SU-DHL-6 (cell line): ENCODE results near the gene BRD1.
"Not testable (repeated sequence)": the region's sequence is repeated elsewhere in the genome, so short reads cannot be mapped to it uniquely, and the experiment has no call there.

Experiments
- H2AFZ ChIP-seq: fragments of 200-600 bp; sonication (generic); 2 replicates; pipeline ENCODE4 v1.6.1; 2014; ENCODE audit warnings: low read depth, mild to moderate bottlenecking, moderate library complexity, mixed read lengths, antibody characterized with exemption, low read length; ENCODE audit not compliant: severe bottlenecking
- H3F3A ChIP-seq: fragments of 200-600 bp; shearing (Covaris generic); 2 replicates; pipeline ENCODE4 v1.6.0; 2016; ENCODE audit warnings: antibody characterized with exemption, mild to moderate bottlenecking; ENCODE audit not compliant: insufficient read depth
- H3K27ac ChIP-seq: fragments of 200-600 bp; sonication (generic); 2 replicates; pipeline ENCODE4 v1.5.1; 2016; ENCODE audit warnings: low read depth, mild to moderate bottlenecking, low read length, moderate library complexity, mixed read lengths
- H3K27me3 ChIP-seq: fragments of 200-600 bp; sonication (generic), shearing (Covaris generic); 2 replicates; pipeline ENCODE4 v1.6.0; 2014; ENCODE audit warnings: mild to moderate bottlenecking, low read length
- H3K36me3 ChIP-seq: fragments of 200-600 bp; sonication (generic); 2 replicates; pipeline ENCODE4 v1.6.1; 2014; ENCODE audit warnings: mild to moderate bottlenecking, low read length, mixed read lengths
- H3K4me2 ChIP-seq: fragments of 300-600, 200-600 bp; shearing (Covaris generic), sonication (generic); 2 replicates; pipeline ENCODE4 v1.6.0; 2014; ENCODE audit warnings: low read length, low read depth, mild to moderate bottlenecking; ENCODE audit not compliant: poor library complexity, severe bottlenecking
- H3K4me3 ChIP-seq: fragments of 200-600 bp; sonication (generic); 2 replicates; pipeline ENCODE4 v1.5.1; 2014; ENCODE audit warnings: antibody characterized with exemption, low read length, mild to moderate bottlenecking, mixed read lengths; ENCODE audit not compliant: insufficient read depth, poor library complexity, severe bottlenecking
- H3K79me2 ChIP-seq: fragments of 200-600 bp; sonication (generic); 2 replicates; pipeline ENCODE4 v1.6.1; 2014; ENCODE audit warnings: mild to moderate bottlenecking, low read length, moderate library complexity; ENCODE audit not compliant: insufficient read depth
- H3K9ac ChIP-seq: fragments of 200-600 bp; sonication (generic); 2 replicates; pipeline ENCODE4 v1.7.0; 2014; ENCODE audit warnings: mild to moderate bottlenecking, low read length
- H3K9me2 ChIP-seq: fragments of 200-600 bp; sonication (generic); replicated peaks from 2 replicates; pipeline ENCODE4 v1.6.1; 2014; ENCODE audit warnings: low read length; ENCODE audit not compliant: insufficient read depth
- H3K9me3 ChIP-seq: fragments of 200-600 bp; sonication (generic); 2 replicates; pipeline ENCODE4 v1.6.1; 2014; ENCODE audit warnings: low read length, mixed read lengths; ENCODE audit not compliant: insufficient read depth
- H4K20me1 ChIP-seq: fragments of 200-600 bp; sonication (generic); 2 replicates; pipeline ENCODE4 v1.6.1; 2014; ENCODE audit warnings: low read depth, mild to moderate bottlenecking, antibody characterized with exemption, low read length, moderate library complexity, mixed read lengths
- CTCF ChIP-seq: fragments of 200-600 bp; sonication (generic); IDR thresholded peaks from one replicate; pipeline ENCODE4 v1.5.1; 2017; ENCODE audit warnings: antibody characterized with exemption, mild to moderate bottlenecking, low read length, moderate library complexity; ENCODE audit not compliant: insufficient read depth, poor library complexity, severe bottlenecking
- EZH2phosphoT487 ChIP-seq: fragments of 200-600 bp; sonication (generic), shearing (Covaris generic); conservative IDR thresholded peaks from 2 replicates; pipeline ENCODE4 v1.6.1; 2018; ENCODE audit warnings: mild to moderate bottlenecking, antibody characterized with exemption, low read length, moderate library complexity, mixed read lengths

Gene BRD1

DNA sequence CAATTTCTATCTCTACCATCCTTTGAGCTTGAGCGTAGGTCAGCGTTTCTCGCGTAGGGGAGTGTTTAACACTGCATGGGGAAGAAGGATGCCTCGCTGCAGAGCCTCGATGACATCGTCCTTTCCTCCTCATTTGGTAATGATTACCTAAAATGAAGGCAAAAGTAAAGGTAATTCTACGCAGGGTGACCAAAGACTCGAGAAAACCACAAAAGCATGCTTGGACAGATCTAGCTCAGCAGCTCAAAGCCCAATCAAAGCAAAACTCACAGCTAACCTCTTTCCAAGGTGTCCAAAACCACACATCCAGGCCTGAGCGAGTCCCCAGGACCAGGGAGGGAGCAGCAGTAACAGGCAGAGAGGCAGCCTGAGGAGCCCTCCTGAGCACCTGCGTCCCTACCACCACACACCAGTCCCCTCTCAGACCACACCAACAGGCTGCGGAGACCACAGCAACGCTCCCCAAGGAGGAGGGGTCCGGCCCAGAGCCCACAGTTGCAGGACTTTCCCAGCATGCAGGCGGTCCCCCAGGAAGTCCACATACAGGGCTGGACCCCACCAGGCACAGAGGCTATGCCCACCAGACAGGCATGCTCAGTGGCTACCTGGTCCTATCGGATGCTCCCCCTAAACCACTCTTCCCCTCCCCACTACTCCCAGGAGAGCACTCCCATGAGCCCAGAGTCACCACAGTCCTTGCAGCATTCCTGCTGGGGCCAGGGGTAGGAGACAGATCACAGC, 3.3 kb downstream of the BRD1 start:
- Histone ChIP-seq H3K4me2 (no peak overlapping the region), H3K36me3 (peaks cover 6% of the 10 kb centered on the region; the same call in 1 of the 2 replicates), H3F3A (peaks cover 3% of the 10 kb centered on the region; the same call in 1 of the 2 replicates), H3K79me2 (peaks cover 71% of the 10 kb centered on the region), H3K9ac (no peak overlapping the region), H4K20me1 (peaks cover 7% of the 10 kb centered on the region; the same call in 1 of the 2 replicates), H3K27ac (no peak overlapping the region), H2AFZ (no peak overlapping the region), H3K4me3 (no peak overlapping the region), H3K9me2 (no peaks in the 10 kb centered on the region), H3K27me3 (no peaks in the 10 kb centered on the region), H3K9me3 (no peaks in the 10 kb centered on the region)
- TF ChIP-seq CTCF = no peak
- TF ChIP-seq EZH2phosphoT487 = no peak

DNA sequence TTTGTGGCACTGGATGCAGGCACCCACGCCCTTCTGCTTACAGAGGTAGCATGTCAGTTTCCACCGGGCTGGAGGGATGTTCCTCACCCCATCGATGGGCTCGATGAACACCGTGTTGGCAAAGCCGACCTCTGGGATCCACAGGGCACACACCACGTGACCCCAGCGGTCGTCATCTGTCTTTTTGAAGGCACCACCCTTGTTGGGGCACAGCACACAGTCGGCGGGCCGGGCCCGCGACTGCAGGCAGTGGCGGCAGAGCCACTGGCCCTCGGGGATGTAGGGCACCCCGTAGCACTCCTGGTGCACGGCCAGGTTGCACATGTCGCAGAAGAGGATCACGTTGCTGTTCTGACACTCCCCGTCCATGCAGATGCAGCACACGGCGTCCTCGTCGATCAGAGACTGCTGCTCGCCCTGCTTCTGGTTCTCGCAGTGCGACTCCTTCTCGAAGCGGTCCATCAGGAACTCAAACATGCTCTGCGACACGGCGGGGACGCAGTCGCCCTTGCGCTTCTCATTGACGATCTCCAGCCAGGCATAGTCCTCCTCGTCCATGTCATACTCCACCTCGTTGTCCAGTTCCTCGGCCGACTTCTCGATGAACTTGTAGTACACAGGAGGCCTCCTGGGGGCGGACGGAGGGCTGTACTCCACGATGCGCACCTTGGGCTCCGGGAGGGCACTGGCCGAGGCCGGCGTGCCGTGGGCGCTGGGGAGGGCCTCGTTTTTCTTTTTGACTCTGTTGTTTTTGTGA, 4.2 kb downstream of the BRD1 start:
- Histone ChIP-seq H3K9me3 (no peaks in the 10 kb centered on the region), H3K4me2 (no peak overlapping the region), H3K36me3 (peaks cover 6% of the 10 kb centered on the region; the same call in 1 of the 2 replicates), H2AFZ (no peak overlapping the region), H3K27ac (no peak overlapping the region), H3K4me3 (no peak overlapping the region), H3K27me3 (no peaks in the 10 kb centered on the region), H3K9me2 (no peaks in the 10 kb centered on the region), H3F3A (no peaks in the 10 kb centered on the region), H3K9ac (no peak overlapping the region), H4K20me1 (peaks cover 7% of the 10 kb centered on the region; the same call in 1 of the 2 replicates), H3K79me2 (peaks cover 76% of the 10 kb centered on the region)
- TF ChIP-seq CTCF = no peak
- no peak for TF ChIP-seq EZH2phosphoT487

- H3K27me3 ChIP-seq = not testable (repeated sequence)
Measured at GRCh38 chr22:49821741-49822140, 5.9 kb downstream of the BRD1 start.

DNA sequence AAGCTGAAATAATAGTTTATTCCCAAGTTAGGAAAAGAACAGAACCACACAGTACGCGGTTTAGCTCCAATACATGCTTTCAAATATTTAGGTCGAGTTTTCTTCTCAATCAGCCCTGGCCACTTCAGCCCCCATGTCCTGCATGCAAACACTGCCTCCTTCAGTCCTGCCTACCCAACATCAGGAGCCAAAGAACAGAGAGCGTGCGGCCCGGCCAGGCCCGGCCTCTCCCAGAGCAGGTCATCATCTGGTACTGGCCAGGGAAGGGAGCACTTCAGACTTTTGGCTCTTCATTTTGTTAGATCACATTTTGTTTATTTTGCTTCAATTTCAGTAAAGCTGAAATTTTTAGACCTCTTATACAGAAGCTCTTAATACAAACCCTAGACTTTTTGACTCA, 6.7 kb downstream of the BRD1 start:
- peaks cover 91% of the 10 kb centered on the region for H3K79me2 ChIP-seq
- H3K27me3 ChIP-seq = no peaks in the 10 kb centered on the region
- H3K36me3 ChIP-seq = peaks cover 6% of the 10 kb centered on the region; the same call in 1 of the 2 replicates
- no peak overlapping the region for H3K9ac ChIP-seq
- H3K9me2 ChIP-seq = no peaks in the 10 kb centered on the region
- no peak overlapping the region for H3K4me2 ChIP-seq
- H4K20me1 ChIP-seq = peaks cover 7% of the 10 kb centered on the region; the same call in 1 of the 2 replicates
- H3K4me3 ChIP-seq = no peak overlapping the region
- H3K27ac ChIP-seq = no peak overlapping the region
- TF ChIP-seq EZH2phosphoT487 = no peak
- TF ChIP-seq CTCF = no peak
- no peaks in the 10 kb centered on the region for H3K9me3 ChIP-seq
- no peaks in the 10 kb centered on the region for H3F3A ChIP-seq
- H2AFZ ChIP-seq = no peak overlapping the region

More at GRCh38 chr22:49821741-49822140, 5.9 kb downstream of the BRD1 start:
- H2AFZ ChIP-seq, H4K20me1 ChIP-seq, H3K9me3 ChIP-seq, H3K9me2 ChIP-seq, H3K9ac ChIP-seq, H3K36me3 ChIP-seq, H3K4me3 ChIP-seq, H3K27ac ChIP-seq, H3F3A ChIP-seq, H3K4me2 ChIP-seq: not testable (repeated sequence)
- H3K79me2 ChIP-seq = peaks cover 92% of the 10 kb centered on the region
